Hepatocyte (in vitro differentiated cells): ENCODE results near the gene EFHC2.

Experiments
- CTCF ChIP-seq: fragments of 200-600 bp; sonication (generic); IDR thresholded peaks from 2 replicates; pipeline ENCODE4 v1.5.1; 2016; ENCODE audit warnings: antibody characterized with exemption, mild to moderate bottlenecking; ENCODE audit not compliant: poor library complexity
- EZH2 ChIP-seq: fragments of 200-600 bp; sonication (generic); IDR thresholded peaks from 2 replicates; pipeline ENCODE4 v1.6.1; 2016; ENCODE audit warnings: antibody characterized with exemption, mild to moderate bottlenecking, borderline replicate concordance
- EZH2phosphoT487 ChIP-seq: fragments of 200-600 bp; sonication (generic); IDR thresholded peaks from one replicate; pipeline ENCODE4 v1.6.1; 2018; ENCODE audit warnings: antibody characterized with exemption, mild to moderate bottlenecking, low read depth, moderate library complexity; ENCODE audit not compliant: unreplicated experiment, severe bottlenecking

- no peak for TF ChIP-seq EZH2phosphoT487
- no peak for TF ChIP-seq CTCF
- TF ChIP-seq EZH2 = no peak
These were observed 77.9 kb downstream of the EFHC2 start for GRCh38 chrX:44265559-44265958.
